PFSK-1 (cell line): ENCODE measurements around the gene CLCA4.

Experiments used
- FOXP2 ChIP-seq: optimal IDR thresholded peaks from 2 replicates; pipeline ENCODE3; 2011; ENCODE audit warnings: borderline replicate concordance, control low read depth, inconsistent platforms; ENCODE audit not compliant: insufficient read depth; ENCODE audit errors: extremely low read length, extremely low read depth
- POLR2AphosphoS5 ChIP-seq: IDR thresholded peaks from 2 replicates; pipeline ENCODE4 v1.6.1; 2012; ENCODE audit warnings: low read depth, mild to moderate bottlenecking, control low read depth, low read length, moderate library complexity
- SIN3A ChIP-seq: IDR thresholded peaks from 2 replicates; pipeline ENCODE4 v1.6.1; 2012; ENCODE audit warnings: mild to moderate bottlenecking, low read length, moderate library complexity, borderline replicate concordance; ENCODE audit not compliant: insufficient read depth
- TAF1 ChIP-seq: IDR thresholded peaks from 2 replicates; pipeline ENCODE4 v1.6.1; 2012; ENCODE audit warnings: low read length, control low read depth, borderline replicate concordance; ENCODE audit not compliant: insufficient read depth
- TF ChIP-seq, protein P1 (sequence below), 2 experiments: IDR thresholded peaks; 2 replicates each; pipeline versions ENCODE4 v1.6.1 to v1.8.0; 2011 to 2012; ENCODE audit warnings: low read depth in 2 of 2, low read length in 2 of 2, control low read depth in 1 of 2, inconsistent platforms in 1 of 2, mild to moderate bottlenecking in 1 of 2, moderate library complexity in 1 of 2; ENCODE audit not compliant: insufficient read depth in 1 of 2

Gene CLCA4

DNA sequence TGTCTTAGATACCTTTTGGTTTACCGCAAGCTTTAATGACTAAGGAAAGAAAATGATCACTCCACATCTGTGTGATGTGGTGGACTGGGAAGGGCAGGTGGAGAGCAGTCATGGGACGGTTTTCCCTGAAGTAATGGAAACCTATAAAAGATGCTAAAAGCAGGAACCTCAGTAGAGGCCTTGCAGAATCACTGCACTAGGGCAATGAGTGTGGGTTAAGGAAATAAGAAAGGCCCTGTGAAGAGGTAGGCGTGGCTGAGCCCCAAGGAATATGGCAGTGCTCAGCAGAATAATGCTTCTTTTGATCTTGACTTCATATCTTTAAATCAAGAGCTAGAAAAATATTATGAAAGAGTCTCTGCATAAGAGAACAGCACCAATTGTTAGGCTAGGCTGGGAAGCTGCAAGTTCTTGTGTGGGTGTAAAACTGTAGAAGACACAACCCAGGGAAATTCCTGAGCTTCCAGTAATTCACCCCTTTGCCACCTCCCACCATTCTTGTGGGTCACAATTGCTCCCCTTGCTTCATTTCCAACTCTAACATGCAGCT, 49.9 kb downstream of the CLCA4 start:
- TF ChIP-seq POLR2AphosphoS5 (no peak), SIN3A (no peak), TAF1 (no peak), FOXP2 (no peak)
- TF ChIP-seq, protein P1, sequence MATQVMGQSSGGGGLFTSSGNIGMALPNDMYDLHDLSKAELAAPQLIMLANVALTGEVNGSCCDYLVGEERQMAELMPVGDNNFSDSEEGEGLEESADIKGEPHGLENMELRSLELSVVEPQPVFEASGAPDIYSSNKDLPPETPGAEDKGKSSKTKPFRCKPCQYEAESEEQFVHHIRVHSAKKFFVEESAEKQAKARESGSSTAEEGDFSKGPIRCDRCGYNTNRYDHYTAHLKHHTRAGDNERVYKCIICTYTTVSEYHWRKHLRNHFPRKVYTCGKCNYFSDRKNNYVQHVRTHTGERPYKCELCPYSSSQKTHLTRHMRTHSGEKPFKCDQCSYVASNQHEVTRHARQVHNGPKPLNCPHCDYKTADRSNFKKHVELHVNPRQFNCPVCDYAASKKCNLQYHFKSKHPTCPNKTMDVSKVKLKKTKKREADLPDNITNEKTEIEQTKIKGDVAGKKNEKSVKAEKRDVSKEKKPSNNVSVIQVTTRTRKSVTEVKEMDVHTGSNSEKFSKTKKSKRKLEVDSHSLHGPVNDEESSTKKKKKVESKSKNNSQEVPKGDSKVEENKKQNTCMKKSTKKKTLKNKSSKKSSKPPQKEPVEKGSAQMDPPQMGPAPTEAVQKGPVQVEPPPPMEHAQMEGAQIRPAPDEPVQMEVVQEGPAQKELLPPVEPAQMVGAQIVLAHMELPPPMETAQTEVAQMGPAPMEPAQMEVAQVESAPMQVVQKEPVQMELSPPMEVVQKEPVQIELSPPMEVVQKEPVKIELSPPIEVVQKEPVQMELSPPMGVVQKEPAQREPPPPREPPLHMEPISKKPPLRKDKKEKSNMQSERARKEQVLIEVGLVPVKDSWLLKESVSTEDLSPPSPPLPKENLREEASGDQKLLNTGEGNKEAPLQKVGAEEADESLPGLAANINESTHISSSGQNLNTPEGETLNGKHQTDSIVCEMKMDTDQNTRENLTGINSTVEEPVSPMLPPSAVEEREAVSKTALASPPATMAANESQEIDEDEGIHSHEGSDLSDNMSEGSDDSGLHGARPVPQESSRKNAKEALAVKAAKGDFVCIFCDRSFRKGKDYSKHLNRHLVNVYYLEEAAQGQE (IDR thresholded peaks at IDR 0.05; ENCODE audit: insufficient read depth in 1 of 2, low read depth in 2 of 2, low read length in 2 of 2), result no peak

DNA sequence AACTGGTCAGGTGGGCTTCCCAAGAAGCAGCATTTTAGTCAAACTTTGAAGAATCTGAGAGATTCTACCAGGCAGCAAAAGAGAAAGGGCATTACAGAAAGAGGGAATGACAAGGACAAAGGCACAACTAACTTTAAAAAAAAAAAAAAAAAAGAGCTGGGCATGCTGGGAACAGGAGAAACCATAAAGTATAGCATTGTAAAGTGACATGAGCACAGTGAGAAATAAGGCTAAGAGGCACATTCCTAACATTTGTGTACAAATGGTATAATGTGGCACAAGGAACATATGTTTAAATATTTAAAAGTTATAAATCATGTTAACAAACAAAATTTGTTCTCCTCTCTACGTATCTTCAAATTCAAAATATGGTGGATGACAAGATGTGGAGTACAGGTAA, 69.6 kb downstream of the CLCA4 start:
- TF ChIP-seq FOXP2 (no peak), POLR2AphosphoS5 (no peak), TAF1 (no peak), SIN3A (no peak)
- TF ChIP-seq, protein P1 (IDR thresholded peaks at IDR 0.05; ENCODE audit: insufficient read depth in 1 of 2, low read depth in 2 of 2, low read length in 2 of 2), result no peak

GRCh38 chr1:86616871-86617270, 70.0 kb downstream of the CLCA4 start:
- TF ChIP-seq, protein P1 (IDR thresholded peaks at IDR 0.05; ENCODE audit: insufficient read depth in 1 of 2, low read depth in 2 of 2, low read length in 2 of 2), result no peak
- TF ChIP-seq FOXP2 (no peak), TAF1 (no peak)

DNA sequence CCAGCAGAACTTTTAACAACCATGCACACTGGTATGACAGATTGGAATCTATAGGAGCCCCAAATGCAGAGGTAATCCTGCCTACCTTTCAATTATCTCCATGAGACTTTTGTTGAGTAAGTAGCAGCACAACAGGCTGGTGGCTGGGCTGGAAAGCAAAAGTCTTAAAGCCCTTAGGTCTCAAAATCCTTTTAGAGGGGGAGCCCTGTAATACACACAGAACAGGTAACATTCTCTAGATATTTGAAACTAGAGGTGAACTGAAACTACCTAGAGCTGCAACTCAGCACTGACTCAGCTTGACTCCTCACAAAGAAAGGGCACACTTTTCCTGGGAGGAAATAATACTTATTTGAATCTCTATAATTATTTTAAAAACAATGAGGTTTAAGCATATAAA, 71.5 kb downstream of the CLCA4 start:
- TF ChIP-seq POLR2AphosphoS5 (no peak), FOXP2 (no peak), TAF1 (no peak)

- TF ChIP-seq TAF1 (no peak), SIN3A (no peak), POLR2AphosphoS5 (no peak), FOXP2 (no peak)
- TF ChIP-seq, protein P1 (IDR thresholded peaks at IDR 0.05; ENCODE audit: insufficient read depth in 1 of 2, low read depth in 2 of 2, low read length in 2 of 2), result no peak
These were observed 72.4 kb downstream of the CLCA4 start for GRCh38 chr1:86619313-86619712.
